22Rv1 (cell line): ENCODE data around the gene MNAT1.

Experiments used
- ZFX ChIP-seq: fragments of 450-650 bp; IDR thresholded peaks from 2 replicates; pipeline ENCODE4 v1.6.1; 2017; ENCODE audit warnings: antibody characterized with exemption, borderline replicate concordance
- TF ChIP-seq, protein P1 (sequence below): fragments of 450-650 bp; IDR thresholded peaks from 2 replicates; pipeline ENCODE4 v1.5.1; 2017; ENCODE audit warnings: mild to moderate bottlenecking

DNA sequence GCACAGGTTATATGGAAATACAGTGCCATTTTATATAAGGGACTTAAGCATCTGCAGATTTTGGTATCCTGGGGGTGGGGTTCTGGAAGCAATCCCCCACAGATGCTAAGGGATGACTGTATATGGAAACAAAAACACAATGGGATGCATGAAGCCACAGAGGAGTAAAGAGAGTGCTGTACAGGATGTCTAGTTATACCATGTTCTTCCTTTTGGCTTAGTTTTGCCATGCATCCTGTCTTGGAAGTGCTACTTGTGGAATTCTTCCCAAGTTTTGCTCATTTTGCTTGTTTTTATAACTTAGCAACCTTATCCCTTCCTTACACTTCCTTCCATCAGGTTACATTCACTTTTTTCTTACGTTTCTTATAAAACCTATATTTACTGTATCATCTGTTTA lies 190.7 kb downstream of the MNAT1 start:
- TF ChIP-seq, protein P1, sequence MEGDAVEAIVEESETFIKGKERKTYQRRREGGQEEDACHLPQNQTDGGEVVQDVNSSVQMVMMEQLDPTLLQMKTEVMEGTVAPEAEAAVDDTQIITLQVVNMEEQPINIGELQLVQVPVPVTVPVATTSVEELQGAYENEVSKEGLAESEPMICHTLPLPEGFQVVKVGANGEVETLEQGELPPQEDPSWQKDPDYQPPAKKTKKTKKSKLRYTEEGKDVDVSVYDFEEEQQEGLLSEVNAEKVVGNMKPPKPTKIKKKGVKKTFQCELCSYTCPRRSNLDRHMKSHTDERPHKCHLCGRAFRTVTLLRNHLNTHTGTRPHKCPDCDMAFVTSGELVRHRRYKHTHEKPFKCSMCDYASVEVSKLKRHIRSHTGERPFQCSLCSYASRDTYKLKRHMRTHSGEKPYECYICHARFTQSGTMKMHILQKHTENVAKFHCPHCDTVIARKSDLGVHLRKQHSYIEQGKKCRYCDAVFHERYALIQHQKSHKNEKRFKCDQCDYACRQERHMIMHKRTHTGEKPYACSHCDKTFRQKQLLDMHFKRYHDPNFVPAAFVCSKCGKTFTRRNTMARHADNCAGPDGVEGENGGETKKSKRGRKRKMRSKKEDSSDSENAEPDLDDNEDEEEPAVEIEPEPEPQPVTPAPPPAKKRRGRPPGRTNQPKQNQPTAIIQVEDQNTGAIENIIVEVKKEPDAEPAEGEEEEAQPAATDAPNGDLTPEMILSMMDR = no peak
- TF ChIP-seq ZFX = no peak
